Lower leg skin (tissue), 4 donors: ENCODE results near the gene STX10. TPM values are rescaled to one million over a fixed set of nuclear protein-coding genes. Genes with fewer than 3 reads are reported as not detected.
"Not testable (repeated sequence)": the region's sequence is repeated elsewhere in the genome, so short reads cannot be mapped to it uniquely, and the experiment has no call there.

Experiments
- DNase-seq, 2 donors: peaks; one replicate each; pipeline ENCODE4 v3.0.0-alpha.2; 2019; ENCODE audit warnings: low spot score in 2 of 2
- H3K4me3 ChIP-seq: fragments of 200-600 bp; sonication (generic); 2 replicates; pipeline ENCODE4 v1.5.1; 2017; ENCODE audit warnings: mild to moderate bottlenecking, low read depth; ENCODE audit not compliant: poor library complexity, severe bottlenecking
- POLR2A ChIP-seq, 2 donors: fragments of 450-650 bp; IDR thresholded peaks; one replicate each; pipeline ENCODE4 v1.6.1; 2016 to 2017; ENCODE audit warnings: antibody characterized with exemption in 2 of 2, mild to moderate bottlenecking in 1 of 2, moderate library complexity in 1 of 2
- WGBS, 2 donors: methylation state at CpG; one replicate each; pipeline ENCODE4 v1.1.5; 2018; 5-methylcytosine and 5-hydroxymethylcytosine counted together
- intact Hi-C: fragments of 100-400 bp; cut with DNase I; formaldehyde crosslinking; loops from one replicate; pipeline ENCODE4 v1.15.0; 2023; ENCODE audit warnings: low total_unique reads
- total RNA-seq, 4 donors: library from RNA; depleted of rRNA; stranded (reverse); fragments of >200 nt; gene quantifications; one replicate each; pipeline ENCODE4 v1.1.0, GENCODE V29; 2016
- TF ChIP-seq, protein P1 (sequence below), 3 donors: fragments of 450-650 bp; IDR thresholded peaks; one replicate each; pipeline ENCODE4 v1.5.1; 2016; ENCODE audit warnings: antibody characterized with exemption in 3 of 3, mild to moderate bottlenecking in 3 of 3, moderate library complexity in 2 of 3

Gene STX10
- total RNA-seq, 4 donors from 2014 or later, result 67.8 to 110 (median 78.0) TPM

DNA sequence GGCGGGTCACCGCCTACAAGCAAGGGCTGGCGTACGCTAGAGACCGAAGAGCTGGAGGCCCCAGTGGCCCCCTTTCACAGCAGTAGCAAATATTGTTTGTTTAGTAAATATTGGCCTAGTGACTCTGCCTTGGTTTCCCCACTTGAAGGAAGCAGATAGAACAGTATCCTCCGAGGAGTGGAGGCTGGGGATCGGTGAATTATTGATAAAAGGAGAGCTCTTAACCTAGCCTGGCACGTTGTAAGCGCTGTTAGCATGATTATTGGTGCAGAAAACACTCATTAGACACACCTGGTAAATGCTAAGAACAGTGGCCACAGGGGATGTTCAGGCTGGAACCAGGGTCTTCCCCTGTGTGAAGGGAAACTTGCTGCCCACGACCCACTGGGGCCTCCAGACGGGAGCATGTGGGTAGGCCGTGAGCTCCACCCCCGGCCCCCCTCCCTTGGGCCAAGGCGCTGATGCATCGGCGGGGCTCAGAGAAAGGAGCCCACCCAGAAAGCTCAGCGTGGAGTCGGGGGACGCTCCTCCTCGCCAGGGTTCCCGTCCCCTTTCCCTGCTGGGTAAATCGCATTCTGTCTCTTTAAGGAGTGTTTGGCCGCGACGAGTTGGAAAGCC, 2.3 kb upstream of the STX10 start:
- H3K4me3 ChIP-seq, result peak overlapping the region; percentile 57
- TF ChIP-seq POLR2A (IDR thresholded peaks at IDR 0.05), result no peak
- TF ChIP-seq, protein P1, sequence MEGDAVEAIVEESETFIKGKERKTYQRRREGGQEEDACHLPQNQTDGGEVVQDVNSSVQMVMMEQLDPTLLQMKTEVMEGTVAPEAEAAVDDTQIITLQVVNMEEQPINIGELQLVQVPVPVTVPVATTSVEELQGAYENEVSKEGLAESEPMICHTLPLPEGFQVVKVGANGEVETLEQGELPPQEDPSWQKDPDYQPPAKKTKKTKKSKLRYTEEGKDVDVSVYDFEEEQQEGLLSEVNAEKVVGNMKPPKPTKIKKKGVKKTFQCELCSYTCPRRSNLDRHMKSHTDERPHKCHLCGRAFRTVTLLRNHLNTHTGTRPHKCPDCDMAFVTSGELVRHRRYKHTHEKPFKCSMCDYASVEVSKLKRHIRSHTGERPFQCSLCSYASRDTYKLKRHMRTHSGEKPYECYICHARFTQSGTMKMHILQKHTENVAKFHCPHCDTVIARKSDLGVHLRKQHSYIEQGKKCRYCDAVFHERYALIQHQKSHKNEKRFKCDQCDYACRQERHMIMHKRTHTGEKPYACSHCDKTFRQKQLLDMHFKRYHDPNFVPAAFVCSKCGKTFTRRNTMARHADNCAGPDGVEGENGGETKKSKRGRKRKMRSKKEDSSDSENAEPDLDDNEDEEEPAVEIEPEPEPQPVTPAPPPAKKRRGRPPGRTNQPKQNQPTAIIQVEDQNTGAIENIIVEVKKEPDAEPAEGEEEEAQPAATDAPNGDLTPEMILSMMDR (IDR thresholded peaks at IDR 0.05), result no peak
- 1% methylated on average over 25 of the region's 25 CpGs for WGBS, 2 donors
- intact Hi-C loops, result loop anchor here (10.0 kb wide), 1 partner anchor 702 kb away; no protein-coding TSS in a partner anchor
- DNase-seq, result no peak

DNA sequence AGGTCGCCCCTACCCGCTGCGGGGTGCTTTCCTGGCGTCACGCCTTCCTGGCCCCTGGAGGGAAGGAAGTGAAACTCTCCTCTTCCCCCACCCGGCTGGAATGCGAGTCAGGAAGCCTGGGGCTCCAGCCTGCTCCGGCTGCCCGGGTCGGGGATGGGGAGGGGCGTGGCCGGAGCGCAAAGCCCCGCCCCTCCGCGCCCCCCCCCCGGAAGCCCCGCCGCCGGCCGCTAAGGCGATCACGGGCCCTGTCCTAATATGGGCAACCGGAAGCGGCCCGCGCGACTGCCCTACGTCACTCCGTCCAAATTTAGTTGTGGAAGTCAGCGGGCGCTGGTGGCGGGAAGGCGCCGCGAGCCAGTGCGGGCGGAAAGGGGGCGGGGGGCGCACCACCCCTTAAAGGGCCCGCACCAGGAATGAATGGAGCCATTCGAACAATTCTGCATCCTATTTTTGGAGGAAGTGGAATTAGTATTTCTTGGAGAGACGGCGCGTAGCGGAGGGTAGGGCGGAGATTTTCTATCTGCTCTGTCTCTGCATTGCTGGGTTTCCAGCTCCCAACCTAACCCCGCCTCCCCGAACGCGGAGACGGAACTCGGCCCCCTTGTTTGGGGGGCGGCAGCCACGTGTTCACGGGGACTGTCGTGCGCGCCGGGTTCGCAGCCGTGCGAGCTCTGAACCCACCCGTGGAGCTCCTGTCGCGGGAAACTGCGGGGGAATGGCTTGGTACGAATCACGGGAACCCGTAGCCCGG, 1.6 kb upstream of the STX10 start:
- peak in 1 of 2 donors; percentile 86 for TF ChIP-seq POLR2A (IDR thresholded peaks at IDR 0.05)
- TF ChIP-seq, protein P1 (IDR thresholded peaks at IDR 0.05), result no peak
- DNase-seq, result peak; percentile 97 to 100
- 0 to 1% methylated on average over 38 to 69 of the region's 71 CpGs for WGBS, 2 donors
- intact Hi-C loops, result loop anchor here (10.0 kb wide), 1 partner anchor 703 kb away; no protein-coding TSS in a partner anchor
- peak overlapping the region; percentile 76 for H3K4me3 ChIP-seq

- intact Hi-C loops, result loop anchor here (10.0 kb wide), 1 partner anchor 704 kb away; no protein-coding TSS in a partner anchor
- peak; percentile 43 to 90 for DNase-seq
- 0 to 1% methylated on average over 31 to 33 of the region's 34 CpGs for WGBS, 2 donors
- TF ChIP-seq, protein P1 (IDR thresholded peaks at IDR 0.05), result no peak
- no peak for TF ChIP-seq POLR2A (IDR thresholded peaks at IDR 0.05)
- peak overlapping the region; percentile 76 for H3K4me3 ChIP-seq
These were observed 893 bp upstream of the STX10 start for GRCh38 chr19:13150931-13151604.

- WGBS, 2 donors, result 0 to 1% methylated on average over 25 to 43 of the region's 46 CpGs
- DNase-seq, result peak; percentile 33 to 93
- intact Hi-C loops, result loop anchor here (10.0 kb wide), 1 partner anchor 705 kb away; no protein-coding TSS in a partner anchor
- TF ChIP-seq, protein P1 (IDR thresholded peaks at IDR 0.05), result no peak
- no peak for TF ChIP-seq POLR2A (IDR thresholded peaks at IDR 0.05)
- peak overlapping the region; percentile 76 for H3K4me3 ChIP-seq
These were observed 468 bp downstream of the STX10 start for GRCh38 chr19:13149628-13150186.

DNA sequence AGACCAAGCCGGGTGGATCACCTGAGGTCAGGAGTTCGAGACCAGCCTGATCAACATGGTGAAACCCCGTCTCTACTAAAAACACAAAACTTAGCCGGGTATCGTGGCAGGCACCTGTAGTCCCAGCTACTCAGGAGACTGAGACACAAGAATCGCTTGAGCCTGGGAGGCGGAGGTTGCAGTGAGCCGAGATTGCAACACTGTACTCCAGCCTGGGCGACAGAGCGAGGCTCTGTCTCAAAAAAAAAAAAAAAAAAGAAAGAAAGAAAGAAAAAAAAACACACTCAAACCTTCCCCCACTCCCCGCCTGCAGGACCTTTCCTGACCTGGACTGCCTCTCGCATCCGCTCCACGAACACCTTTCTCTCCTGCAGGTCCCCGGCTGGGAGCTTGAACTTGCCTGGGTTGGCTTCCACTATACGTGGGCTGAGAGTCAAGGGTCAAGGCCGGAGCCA, 975 bp downstream of the STX10 start:
- intact Hi-C loops, DNase-seq: not testable (repeated sequence)
- WGBS, 2 donors, result 25 to 32% methylated on average over 17 of the region's 17 CpGs
- H3K4me3 ChIP-seq, result peak overlapping the region; percentile 76
